Measurements from ENCODE around the gene CCDC188.
"Not testable (repeated sequence)": the region's sequence is repeated elsewhere in the genome, so short reads cannot be mapped to it uniquely, and the experiment has no call there.

CCDC188 gene

DNA sequence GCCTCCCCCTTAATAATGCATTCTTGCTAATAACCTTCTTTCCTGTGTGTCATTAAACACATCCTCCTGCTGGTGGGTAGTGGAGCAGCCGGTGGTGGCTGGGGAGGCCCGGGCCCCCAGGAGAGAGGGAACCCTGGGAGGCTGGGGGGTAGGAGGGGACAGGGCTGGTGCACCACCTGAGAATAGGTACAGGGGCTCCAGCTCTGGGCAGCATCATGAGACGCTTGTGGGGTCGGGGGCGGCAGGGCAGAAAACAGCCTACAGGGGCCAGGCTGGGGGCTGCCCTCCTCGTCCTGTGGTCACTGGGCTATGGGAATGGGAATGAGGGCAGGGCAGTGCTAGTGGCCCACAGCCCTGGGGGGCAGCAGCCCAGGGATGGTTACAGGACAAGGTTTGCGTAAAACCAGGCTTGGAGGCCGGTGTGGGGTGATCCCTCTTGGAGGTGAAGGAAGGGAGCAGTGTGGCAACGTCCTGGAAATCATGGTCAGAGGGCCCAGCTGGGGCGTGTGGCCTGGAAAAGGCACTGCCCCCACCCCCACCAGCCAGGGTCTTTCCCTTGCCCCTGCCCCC, 18.5 kb upstream of the CCDC188 start:
- DNase-seq: no peak

DNA sequence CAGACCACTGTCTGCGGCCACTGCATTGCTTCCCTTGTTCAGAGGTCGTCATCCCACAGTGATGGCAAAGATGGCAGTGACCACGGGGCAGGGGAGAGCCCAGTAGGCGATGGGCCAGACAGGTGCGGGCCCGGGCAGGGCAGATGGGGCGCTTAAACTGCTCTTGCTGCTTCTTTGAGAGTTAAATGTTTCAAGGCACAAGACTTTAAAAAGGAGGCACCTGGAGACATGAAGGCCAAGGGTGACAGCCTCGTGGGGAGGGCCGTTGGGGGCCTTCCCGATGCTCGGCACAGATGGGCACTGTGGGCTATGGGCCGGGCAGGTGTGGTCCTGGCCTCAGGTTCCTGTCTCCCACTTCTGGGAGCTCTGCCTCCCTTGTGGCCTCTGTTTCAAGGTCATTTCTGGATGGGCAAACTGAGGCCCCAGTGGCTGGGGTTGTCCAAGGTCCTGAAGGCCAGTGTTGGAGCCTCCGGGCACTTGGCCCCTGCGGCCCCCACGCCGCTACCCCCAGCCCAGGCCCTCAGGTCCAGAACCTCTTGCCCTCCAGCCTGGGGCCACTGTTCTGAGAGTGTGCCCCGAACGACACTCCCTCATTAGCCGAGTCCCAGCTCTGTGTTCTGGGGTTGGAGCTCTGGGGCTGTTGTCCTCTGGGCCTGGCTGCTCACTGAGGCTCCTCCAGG, 16.9 kb upstream of the CCDC188 start:
- DNase-seq: no peak

- DNase-seq: no peak
Observed at GRCh38 chr22:20166703-20167102, 15.8 kb upstream of the CCDC188 start.

GRCh38 chr22:20165913-20166312, 15.1 kb upstream of the CCDC188 start:
- no peak for DNase-seq

- no peak for DNase-seq
Observed at GRCh38 chr22:20165421-20165820, 14.6 kb upstream of the CCDC188 start.

DNA sequence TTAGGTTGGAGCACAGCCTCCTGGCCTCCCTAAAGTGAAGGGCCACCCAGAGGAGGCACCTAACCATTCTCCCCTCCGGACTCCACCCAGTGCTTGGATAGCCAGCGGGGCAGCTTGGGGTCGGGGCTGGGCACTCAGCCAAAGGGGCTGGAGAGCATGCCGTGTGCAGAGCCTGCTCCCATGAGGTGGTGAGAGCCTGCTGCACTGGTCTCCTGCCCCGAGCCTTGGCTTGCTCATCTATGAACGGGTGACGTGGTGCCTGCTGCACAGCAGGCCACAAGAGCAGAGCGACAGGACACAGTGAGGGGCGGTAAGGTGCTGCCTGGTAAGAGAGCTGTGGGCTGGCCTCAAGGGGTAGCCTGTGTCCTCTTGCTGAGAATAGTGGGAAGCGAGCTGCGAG, 14.0 kb upstream of the CCDC188 start:
- no peak for DNase-seq

GRCh38 chr22:20160041-20160440, 9.2 kb upstream of the CCDC188 start:
- no peak for DNase-seq

GRCh38 chr22:20159531-20159930, 8.7 kb upstream of the CCDC188 start:
- DNase-seq: not testable (repeated sequence)

GRCh38 chr22:20159076-20159475, 8.2 kb upstream of the CCDC188 start:
- DNase-seq: peak; percentile 59

GRCh38 chr22:20158391-20159036, 7.7 kb upstream of the CCDC188 start:
- no peak for DNase-seq

- no peak for DNase-seq
Observed at GRCh38 chr22:20157430-20158183, 6.8 kb upstream of the CCDC188 start.

DNA sequence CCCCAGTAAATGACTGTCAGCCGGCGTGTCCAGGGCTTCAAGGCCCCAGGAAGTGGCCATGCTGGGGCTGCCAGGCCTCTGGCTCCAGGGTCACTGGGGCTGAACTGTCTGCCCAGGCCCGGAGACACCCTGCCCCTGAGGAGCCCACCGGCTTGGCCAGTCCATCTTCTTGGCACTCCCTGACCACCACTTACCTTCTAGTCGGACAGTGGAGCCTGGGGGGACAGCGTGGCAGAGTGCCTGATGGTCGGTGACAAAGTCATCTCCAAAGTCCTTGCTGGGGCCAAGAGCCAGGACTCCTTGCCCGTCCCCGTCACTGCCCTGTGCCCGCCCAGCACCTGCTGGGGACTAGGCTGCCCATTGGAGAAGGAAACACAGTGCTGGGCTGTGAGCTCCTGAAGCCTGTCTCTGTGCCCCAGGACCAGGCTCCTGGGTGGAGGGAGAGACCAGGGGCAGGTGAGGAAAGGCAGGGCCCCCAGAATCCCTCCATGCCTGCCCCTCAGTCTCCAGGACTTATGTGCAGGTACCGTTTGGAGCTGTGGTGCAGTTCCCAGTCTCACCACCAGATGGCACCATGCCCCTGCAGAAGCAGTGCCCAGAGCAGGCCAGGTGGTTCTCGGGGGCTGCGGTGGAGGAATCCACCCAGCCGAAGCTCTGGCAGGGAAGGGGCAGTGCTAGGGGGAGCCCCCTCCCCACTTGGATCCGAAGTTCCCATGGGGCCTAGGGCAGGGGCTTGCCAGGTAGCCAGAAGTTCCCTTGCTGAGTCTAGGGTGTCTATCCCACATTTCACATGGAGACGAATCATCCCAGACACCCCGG, 6.0 kb upstream of the CCDC188 start:
- DNase-seq: peak; percentile 89

DNA sequence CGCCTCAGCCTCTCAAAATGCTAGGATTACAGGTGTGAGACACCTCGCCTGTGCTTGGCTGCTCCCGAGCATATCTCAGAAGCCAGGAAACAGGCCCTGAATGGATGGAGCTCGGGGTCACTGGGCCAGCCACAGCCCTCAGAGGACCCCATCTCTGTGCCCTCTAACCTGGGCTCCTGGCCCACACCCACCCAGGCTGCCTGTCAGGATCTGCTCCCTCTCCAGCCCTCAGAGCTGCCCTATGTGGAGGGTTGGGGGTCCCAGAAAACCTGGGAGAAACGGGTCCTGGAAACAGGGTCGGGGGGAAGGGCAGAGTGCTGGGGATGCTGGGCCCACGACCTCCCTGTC, 5.2 kb upstream of the CCDC188 start:
- DNase-seq: no peak

DNA sequence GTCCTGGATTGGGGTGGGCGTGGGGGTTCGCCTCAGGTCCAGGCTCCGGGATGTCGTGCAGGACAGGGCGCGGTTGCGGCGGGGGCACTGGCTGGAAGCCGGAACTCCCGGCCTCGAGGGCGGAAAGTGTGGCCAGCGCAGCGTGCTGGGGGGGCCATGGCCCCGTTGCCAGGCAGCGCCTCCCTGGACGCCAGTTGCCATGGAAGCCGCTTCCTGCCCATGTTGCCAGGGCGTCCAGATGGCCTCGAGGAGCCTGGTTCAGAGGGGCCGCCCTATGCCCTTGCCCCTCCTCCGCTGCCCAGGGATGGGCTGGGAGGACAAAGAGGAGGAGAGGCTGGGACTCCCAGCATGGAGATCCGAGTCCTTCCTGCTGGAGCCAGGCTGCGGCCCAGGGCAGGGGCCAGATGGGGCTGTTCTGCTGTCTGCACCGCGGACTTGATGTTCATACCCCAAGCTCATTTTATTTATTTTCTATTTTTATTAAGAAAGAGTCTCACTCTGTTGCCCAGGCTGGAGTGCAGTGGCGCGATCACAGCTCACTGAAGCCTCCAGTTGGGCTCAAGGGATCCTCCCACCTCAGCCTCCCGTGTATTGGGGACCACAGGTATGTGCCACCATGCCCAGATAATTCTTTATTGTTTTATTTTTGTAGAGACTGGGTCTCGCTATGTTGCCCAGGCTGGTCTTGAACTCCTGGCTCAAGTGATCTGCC, 4.6 kb upstream of the CCDC188 start:
- DNase-seq: peak; percentile 61

GRCh38 chr22:20154602-20155187, 3.8 kb upstream of the CCDC188 start:
- no peak for DNase-seq

DNA sequence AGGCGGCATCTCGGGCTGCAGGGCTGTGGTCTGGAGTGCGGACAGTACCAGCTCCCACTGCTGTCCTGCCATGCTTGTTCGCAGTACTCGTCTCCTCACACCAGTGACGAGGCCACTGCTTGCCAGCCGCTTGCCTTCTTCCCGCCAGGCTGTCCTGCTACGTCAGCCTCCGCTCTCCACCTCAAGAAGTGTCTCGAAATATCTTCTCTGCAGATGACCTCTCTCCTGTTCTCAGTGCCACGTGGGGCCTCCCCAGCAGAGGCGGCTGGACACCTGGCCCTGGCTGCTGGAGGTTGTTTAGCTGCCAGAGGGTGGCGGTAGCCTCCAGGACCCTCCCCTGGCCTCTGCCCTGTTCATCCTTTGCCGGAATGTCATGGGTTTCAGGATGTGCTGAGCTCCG, 3.1 kb upstream of the CCDC188 start:
- no peak for DNase-seq

DNA sequence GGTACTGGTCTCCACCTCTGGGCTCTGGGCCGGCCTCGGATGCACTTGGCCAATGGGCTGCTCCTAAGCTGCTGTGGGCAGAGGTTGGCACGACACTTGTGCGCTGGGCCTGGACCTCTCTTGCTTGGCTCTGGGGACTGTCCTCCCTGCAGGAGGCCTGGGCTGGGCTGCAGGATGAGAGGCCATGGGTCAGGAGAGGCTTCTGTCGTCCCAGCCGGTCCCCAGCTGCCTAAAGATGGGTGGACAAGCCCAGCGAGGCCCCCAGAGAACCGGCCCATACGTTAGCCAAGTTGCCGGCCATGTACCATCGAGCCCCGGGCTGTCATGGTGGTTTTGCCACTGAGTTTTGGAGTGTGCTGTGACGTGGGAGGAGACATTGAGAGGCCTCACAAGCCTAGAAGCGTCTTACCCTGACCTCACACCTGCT, 1.6 kb upstream of the CCDC188 start:
- DNase-seq: no peak

- no peak for DNase-seq
Observed at GRCh38 chr22:20151276-20151588, 377 bp upstream of the CCDC188 start.

DNA sequence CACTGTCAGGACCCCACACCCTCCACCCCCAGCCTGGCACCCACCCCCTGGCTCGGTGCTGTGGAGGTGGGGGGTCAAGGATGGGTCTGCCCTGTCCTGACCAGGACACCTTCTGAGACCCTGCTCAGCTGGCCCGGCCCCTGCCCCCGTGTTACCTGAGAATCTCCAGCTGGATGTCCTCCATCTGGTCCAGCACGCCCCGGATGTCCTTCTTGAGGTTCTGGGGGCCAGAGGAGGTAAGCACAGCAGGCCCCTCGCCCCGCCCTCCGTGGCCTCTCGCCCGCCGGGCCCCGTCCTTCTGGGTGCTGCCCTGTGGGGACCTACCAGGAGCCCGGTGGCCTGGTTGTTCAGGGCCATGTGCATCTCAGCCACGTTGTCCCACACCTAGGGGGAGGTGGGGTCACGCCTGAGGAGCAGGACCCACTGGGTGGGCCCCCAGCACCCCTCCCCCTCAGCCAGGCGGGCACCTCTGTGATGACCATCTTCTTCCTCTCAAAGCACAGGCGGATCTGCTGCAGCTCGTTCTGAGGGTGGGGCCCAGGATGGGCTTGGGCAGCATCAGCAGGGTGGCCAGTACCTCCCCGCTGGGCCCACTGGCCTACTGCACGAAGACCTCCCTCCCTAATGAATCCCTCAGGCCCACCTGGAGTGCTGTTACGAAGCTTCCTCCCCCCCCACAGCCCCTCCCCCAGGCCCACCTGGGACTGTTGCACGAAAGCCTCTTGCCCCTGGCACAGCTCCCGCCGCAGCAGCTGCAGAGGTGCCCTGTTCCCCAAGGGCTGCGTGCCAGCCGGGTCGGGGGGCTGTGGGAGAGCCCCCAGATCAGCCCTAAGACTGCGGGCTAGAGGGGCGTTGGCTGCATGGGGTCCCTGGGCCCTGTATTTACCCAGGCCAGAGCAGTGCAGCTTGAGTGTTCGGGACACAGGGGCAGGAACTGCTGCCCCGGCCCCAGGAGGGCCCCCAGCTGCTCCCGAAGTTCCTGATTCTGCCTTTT, 1.3 kb downstream of the CCDC188 start:
- DNase-seq: no peak

DNA sequence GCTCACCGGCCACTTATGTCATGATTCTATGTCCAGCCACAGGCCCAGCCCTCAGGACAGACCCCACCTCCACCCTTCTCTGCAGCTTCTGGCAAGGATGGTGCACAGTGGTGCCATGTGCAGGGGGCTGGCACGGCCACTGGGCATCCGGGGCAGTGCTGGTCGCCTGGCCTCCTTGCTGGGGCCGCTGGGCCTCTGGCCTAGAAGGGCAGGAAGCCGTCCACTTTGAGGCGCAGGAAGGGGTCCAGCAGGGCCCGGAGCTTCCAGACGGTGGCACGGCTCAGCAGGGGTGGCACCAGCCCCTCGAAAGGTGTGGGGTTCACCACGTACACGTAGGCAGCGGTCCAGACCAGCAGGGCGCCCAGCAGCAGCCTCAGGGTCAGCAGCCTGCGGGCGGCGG, 2.4 kb downstream of the CCDC188 start:
- DNase-seq: no peak
